ENCODE results near the gene NEK6.
A peak's percentile ranks its signal among the peaks of the same experiment; 100 is the strongest.

The NEK6 gene

DNA sequence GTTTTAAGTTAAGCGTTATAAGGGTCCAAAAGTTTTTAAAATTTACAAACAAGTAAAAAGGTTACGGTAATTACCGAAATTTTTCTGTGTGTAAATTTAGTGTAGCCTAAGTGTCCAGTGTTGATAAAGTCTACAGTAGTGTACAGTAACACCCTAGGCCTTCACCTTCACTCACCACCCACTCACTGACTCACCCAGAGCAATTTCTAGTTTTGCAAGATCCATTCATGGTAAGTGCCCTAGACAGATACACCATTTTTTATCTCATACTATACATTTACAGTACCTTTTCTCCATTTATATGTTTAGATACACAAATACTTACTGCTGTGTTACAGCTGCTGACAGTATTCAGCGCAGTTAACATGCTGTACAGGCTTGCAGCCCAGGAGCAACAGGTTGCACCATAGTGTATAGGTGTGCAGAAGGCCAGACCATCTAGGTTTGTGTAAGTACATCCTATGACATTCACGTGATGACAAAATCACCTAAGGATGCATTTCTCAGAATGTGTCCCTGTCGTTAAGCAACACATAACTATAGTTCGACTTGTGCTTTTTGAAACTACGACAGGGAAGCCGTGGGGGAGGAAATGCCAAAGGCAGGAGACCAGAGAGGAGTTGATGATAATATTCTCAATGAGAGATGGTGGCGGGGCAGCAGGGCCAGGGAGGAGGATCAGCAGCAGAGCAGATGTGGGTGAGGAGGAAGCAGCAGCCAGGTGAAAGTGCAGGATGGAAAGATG, 108.9 kb downstream of the NEK6 start:
- TF ChIP-seq EP300 (IDR thresholded peaks at IDR 0.05; ENCODE audit: borderline replicate concordance): no peak
- no peak for TF ChIP-seq TEAD4 (IDR thresholded peaks at IDR 0.05)

DNA sequence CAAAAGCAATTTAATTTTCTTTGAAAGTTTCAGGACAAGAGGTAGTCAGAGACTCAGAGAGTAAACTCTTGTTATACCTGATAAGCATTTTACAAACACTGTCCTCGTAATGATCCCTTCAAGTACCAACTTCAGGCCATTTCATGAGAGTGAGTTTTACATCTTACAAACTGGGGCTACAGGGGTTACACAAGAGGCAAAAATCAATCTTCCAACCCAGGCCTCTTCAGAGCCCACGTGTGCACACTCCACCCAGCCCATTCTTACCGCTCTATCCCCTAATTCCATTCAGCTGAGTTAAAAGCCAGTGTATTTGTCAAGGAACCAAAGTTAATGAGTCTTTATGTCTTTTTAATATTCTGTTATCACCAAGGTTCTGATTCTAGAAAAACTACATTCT, 110.9 kb downstream of the NEK6 start:
- TF ChIP-seq, protein P1, sequence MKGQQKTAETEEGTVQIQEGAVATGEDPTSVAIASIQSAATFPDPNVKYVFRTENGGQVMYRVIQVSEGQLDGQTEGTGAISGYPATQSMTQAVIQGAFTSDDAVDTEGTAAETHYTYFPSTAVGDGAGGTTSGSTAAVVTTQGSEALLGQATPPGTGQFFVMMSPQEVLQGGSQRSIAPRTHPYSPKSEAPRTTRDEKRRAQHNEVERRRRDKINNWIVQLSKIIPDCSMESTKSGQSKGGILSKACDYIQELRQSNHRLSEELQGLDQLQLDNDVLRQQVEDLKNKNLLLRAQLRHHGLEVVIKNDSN (IDR thresholded peaks at IDR 0.05): no peak
- no peak for TF ChIP-seq YY1 (IDR thresholded peaks at IDR 0.05; ENCODE audit: low read depth)
- TF ChIP-seq EP300 (IDR thresholded peaks at IDR 0.05; ENCODE audit: borderline replicate concordance): no peak
- TF ChIP-seq, protein P2, sequence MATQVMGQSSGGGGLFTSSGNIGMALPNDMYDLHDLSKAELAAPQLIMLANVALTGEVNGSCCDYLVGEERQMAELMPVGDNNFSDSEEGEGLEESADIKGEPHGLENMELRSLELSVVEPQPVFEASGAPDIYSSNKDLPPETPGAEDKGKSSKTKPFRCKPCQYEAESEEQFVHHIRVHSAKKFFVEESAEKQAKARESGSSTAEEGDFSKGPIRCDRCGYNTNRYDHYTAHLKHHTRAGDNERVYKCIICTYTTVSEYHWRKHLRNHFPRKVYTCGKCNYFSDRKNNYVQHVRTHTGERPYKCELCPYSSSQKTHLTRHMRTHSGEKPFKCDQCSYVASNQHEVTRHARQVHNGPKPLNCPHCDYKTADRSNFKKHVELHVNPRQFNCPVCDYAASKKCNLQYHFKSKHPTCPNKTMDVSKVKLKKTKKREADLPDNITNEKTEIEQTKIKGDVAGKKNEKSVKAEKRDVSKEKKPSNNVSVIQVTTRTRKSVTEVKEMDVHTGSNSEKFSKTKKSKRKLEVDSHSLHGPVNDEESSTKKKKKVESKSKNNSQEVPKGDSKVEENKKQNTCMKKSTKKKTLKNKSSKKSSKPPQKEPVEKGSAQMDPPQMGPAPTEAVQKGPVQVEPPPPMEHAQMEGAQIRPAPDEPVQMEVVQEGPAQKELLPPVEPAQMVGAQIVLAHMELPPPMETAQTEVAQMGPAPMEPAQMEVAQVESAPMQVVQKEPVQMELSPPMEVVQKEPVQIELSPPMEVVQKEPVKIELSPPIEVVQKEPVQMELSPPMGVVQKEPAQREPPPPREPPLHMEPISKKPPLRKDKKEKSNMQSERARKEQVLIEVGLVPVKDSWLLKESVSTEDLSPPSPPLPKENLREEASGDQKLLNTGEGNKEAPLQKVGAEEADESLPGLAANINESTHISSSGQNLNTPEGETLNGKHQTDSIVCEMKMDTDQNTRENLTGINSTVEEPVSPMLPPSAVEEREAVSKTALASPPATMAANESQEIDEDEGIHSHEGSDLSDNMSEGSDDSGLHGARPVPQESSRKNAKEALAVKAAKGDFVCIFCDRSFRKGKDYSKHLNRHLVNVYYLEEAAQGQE (IDR thresholded peaks at IDR 0.05; ENCODE audit: low read depth): no peak

DNA sequence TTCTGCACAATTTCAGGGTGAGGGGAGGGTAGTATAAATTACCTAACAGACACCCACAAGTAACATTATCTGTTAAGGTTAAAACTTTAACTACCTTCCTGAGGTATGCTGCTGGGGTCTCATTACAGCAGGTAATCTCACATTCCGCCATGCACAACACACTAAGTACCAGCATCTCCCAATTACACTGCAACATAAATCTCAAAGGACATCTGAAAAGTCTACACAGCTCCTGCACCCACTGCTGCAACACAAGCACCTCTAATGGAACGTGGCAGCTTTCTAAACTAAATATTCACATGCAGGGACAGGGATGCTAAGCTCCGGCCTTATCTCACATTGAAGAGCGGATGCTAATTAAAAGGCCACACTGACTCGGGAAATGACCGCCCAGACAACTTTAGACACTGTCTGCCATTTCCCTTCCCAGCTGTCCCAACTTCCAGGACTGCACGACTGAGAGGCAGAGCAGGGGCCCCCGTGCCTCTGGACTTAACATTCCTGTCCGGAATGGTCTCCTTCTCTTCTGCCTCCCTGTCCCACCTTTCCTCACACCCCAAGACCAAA, 111.6 kb downstream of the NEK6 start:
- TF ChIP-seq CREB1 (IDR thresholded peaks at IDR 0.05; ENCODE audit: low read depth): no peak
- TF ChIP-seq, protein P3, sequence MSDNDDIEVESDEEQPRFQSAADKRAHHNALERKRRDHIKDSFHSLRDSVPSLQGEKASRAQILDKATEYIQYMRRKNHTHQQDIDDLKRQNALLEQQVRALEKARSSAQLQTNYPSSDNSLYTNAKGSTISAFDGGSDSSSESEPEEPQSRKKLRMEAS (IDR thresholded peaks at IDR 0.05): no peak
- TF ChIP-seq YY1 (IDR thresholded peaks at IDR 0.05; ENCODE audit: low read depth): no peak

DNA sequence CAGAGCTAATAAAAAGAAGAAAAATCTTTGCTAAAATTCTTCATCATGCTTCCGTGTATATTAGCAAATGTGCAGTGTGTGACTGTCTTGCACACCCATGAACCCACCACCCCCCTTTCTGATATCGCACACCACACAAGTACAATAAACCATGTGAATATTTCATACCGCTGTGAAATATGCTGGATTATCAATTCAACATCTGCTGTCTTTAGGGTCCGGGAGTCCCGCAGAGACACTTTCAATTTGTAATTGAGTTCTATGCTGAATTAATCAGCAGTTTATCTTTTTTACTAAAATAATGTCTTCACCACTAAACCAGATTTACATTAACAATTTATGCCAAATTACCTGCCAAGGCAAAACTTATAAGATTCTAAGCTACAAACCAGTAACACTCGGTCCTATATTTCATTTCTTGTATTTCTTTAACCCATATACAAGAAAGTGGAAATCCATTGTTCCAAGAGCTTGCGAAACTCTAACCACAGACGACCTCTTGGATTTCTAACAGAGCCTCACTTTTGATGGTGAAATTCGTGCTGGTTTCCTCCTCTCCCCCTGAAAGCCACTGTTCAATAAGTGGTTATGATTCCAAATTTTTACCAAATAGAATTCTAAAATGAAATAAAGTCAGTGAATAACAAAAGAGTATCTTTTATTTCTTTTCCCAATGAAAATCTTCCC, 113.3 kb downstream of the NEK6 start:
- TF ChIP-seq CEBPB (IDR thresholded peaks at IDR 0.05): peak; percentile 78
- TF ChIP-seq, protein P3 (IDR thresholded peaks at IDR 0.05): no peak

DNA sequence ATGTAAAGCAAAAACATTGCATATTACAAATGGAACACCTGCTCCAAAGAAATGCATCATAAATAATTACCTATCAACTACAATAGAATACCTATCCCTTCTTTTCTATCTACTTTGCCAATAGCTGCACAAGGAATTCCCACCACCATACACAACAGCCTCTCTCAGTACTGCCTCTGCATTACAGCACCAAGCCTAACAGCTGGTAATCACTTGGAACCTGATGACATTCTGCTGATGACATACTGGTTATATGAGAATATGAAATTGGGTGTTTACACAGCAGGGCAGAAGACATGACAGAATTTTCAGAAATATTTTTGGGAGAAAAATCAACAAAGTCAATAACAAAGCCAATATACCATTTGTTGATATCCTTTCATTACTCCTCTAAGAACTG, 114.3 kb downstream of the NEK6 start:
- no peak for TF ChIP-seq CEBPB (IDR thresholded peaks at IDR 0.05)

DNA sequence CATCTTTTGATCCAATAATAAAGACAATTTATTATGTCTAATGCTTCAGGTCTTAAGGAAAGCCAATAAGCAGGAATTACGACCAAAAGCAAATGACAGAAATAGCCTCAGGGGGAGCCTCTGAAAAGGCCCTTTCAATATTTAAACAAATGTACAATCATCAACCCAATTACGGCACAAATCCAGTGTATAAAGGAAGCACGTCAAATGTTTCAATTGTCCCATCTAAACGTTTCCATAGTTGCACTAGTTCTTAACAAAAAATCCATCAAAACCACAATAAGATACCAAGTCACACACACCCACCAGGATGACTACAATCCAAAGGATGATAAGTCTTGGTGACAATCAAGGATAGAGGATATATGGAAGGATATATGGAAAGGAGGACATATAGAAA, 115.6 kb downstream of the NEK6 start:
- TF ChIP-seq ZBTB7A (IDR thresholded peaks at IDR 0.05; ENCODE audit: low read depth) (no peak), EP300 (IDR thresholded peaks at IDR 0.05; ENCODE audit: borderline replicate concordance) (no peak), YY1 (IDR thresholded peaks at IDR 0.05; ENCODE audit: low read depth) (no peak), TEAD4 (IDR thresholded peaks at IDR 0.05) (no peak)
- TF ChIP-seq, protein P3 (IDR thresholded peaks at IDR 0.05): no peak

DNA sequence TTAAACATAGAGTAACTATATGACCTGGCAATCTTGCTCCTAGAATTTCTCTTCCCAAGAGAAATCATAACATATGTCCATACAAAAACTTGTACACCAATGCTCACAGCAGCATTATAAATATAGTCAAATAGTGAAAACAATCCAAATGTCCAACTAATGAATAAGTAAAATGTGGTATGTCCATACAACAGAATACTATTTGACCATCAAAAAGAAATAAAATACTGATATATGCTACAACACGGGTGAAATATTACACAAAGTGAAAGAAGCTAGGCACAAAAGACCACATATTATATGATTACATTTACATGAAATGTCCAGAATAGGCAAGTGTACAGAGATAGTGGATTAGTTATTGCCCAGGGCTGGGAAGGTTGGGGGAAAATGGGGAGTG, 116.1 kb downstream of the NEK6 start:
- no peak for TF ChIP-seq RAD21 (IDR thresholded peaks at IDR 0.05; ENCODE audit: low read depth)
- no peak for TF ChIP-seq YY1 (IDR thresholded peaks at IDR 0.05; ENCODE audit: low read depth)
- no peak for TF ChIP-seq CEBPB (IDR thresholded peaks at IDR 0.05)
- TF ChIP-seq TEAD4 (IDR thresholded peaks at IDR 0.05): no peak
- TF ChIP-seq TCF12 (IDR thresholded peaks at IDR 0.05; ENCODE audit: low read depth): no peak

DNA sequence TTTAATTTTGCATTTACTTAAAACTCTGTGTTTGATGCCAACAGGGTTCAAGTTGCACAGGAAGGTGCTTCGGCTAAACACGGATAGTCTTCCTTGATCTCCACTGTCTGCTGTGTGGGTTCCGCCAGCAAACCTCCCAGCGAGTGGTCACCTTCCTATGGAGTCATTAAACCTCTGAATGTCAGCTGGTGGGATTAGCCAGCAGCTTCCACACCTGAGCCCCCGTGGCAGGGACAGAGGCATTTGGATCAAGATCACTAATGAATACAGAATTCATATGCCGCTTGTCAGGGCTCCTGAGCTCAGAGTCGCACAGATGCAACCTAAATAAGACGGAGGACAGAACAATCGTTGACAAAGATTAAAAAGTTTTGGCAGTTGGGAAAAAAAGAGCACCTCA, 118.0 kb downstream of the NEK6 start:
- TF ChIP-seq CREB1 (IDR thresholded peaks at IDR 0.05; ENCODE audit: low read depth) (no peak), ZBTB7A (IDR thresholded peaks at IDR 0.05; ENCODE audit: low read depth) (no peak), EGR1 (IDR thresholded peaks at IDR 0.05) (no peak), YY1 (IDR thresholded peaks at IDR 0.05; ENCODE audit: low read depth) (no peak), CEBPB (IDR thresholded peaks at IDR 0.05) (no peak), TEAD4 (IDR thresholded peaks at IDR 0.05) (no peak), NFIC (IDR thresholded peaks at IDR 0.05) (no peak)

DNA sequence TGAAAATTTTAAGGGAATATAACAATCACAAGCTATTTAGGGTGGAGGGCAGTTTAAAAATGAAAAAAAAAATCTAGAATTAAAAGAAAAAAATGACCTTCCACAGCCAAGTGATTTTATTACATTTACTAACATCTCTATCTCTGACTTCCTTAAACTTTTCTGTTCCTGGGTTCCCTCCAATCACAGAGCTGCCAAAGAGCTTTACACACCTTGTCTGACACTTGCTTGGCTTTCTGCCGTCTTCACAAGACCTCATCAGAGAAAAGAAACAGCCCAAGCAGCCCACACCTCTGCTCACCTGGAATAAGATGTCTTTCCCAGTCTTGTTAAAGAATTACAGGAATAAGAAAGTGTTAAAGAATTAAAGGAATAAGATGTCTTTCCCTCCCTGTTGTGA, 118.6 kb downstream of the NEK6 start:
- TF ChIP-seq TCF12 (IDR thresholded peaks at IDR 0.05; ENCODE audit: low read depth): no peak
- TF ChIP-seq ZBTB7A (IDR thresholded peaks at IDR 0.05; ENCODE audit: low read depth): no peak
- TF ChIP-seq, protein P3 (IDR thresholded peaks at IDR 0.05): no peak
- TF ChIP-seq CEBPB (IDR thresholded peaks at IDR 0.05): no peak
- TF ChIP-seq NFIC (IDR thresholded peaks at IDR 0.05): no peak
- no peak for TF ChIP-seq TAF1 (IDR thresholded peaks at IDR 0.05; ENCODE audit: low read depth)
- TF ChIP-seq EGR1 (IDR thresholded peaks at IDR 0.05): no peak
- TF ChIP-seq CREB1 (IDR thresholded peaks at IDR 0.05; ENCODE audit: low read depth): no peak
- no peak for TF ChIP-seq RAD21 (IDR thresholded peaks at IDR 0.05; ENCODE audit: low read depth)
- TF ChIP-seq, protein P1 (IDR thresholded peaks at IDR 0.05): no peak
- TF ChIP-seq YY1 (IDR thresholded peaks at IDR 0.05; ENCODE audit: low read depth): no peak
- TF ChIP-seq TEAD4 (IDR thresholded peaks at IDR 0.05): no peak

Data from Ishikawa (cell line).